Uterus (tissue), 4 donors: ENCODE measurements around the gene BCL11B. TPM values are rescaled to one million over a fixed set of nuclear protein-coding genes. Genes with fewer than 3 reads are reported as not detected.

Experiments used
- DNase-seq, 2 donors: peaks; one replicate each; pipeline ENCODE4 v3.0.0-alpha.2; 2019 to 2020
- H3K27ac ChIP-seq, 2 donors: fragments of 200-600 bp; sonication (generic); 1 replicate in 1 of 2; 2 replicates in 1 of 2; pipeline ENCODE4 v1.5.1; 2016 to 2018
- H3K27me3 ChIP-seq, 2 donors: fragments of 200-600 bp; sonication (generic); one replicate each; pipeline ENCODE4 v1.5.1; 2018 to 2019; ENCODE audit warnings: control low read depth in 1 of 2
- H3K36me3 ChIP-seq, 2 donors: fragments of 200-600 bp; sonication (generic); one replicate each; pipeline ENCODE4 v1.5.1; 2019; ENCODE audit warnings: control low read depth in 1 of 2
- H3K4me1 ChIP-seq, 2 donors: fragments of 200-600 bp; sonication (generic); one replicate each; pipeline ENCODE4 v1.5.1; 2018 to 2019; ENCODE audit warnings: control low read depth in 1 of 2
- H3K4me3 ChIP-seq, 2 donors: fragments of 200-600 bp; sonication (generic); 1 replicate in 1 of 2; 2 replicates in 1 of 2; pipeline ENCODE4 v1.5.1; 2018 to 2019; ENCODE audit warnings: mild to moderate bottlenecking in 1 of 2
- H3K9me3 ChIP-seq, 2 donors: fragments of 200-600 bp; sonication (generic); one replicate each; pipeline ENCODE4 v1.5.1; 2019; ENCODE audit warnings: control low read depth in 1 of 2
- POLR2A ChIP-seq, 2 donors: fragments of 450-650 bp; IDR thresholded peaks; one replicate each; pipeline ENCODE4 v1.6.1; 2016; ENCODE audit warnings: antibody characterized with exemption in 2 of 2, mild to moderate bottlenecking in 1 of 2, moderate library complexity in 1 of 2
- intact Hi-C: fragments of 100-400 bp; cut with DNase I; formaldehyde crosslinking; loops from one replicate; pipeline ENCODE4 v1.15.1; 2023; ENCODE audit warnings: low total_unique reads
- total RNA-seq, 4 donors: library from RNA; depleted of rRNA in 3 of 4; stranded (reverse); fragments of >200 nt in 3 of 4; gene quantifications; one replicate each; pipeline versions ENCODE4 v1.1.0 to v1.2.4, GENCODE V29; 2014 to 2023
- TF ChIP-seq, protein P1 (sequence below), 4 experiments: fragments of 200-600 bp in 2 of 4; fragments of 450-650 bp in 2 of 4; sonication (generic) in 2 of 4; IDR thresholded peaks; one replicate each; pipeline ENCODE4 v1.5.1; 2016 to 2019; ENCODE audit warnings: antibody characterized with exemption in 4 of 4, mild to moderate bottlenecking in 2 of 4, moderate library complexity in 1 of 4
- donor health status: DM: yes; HTN: yes; CAD: no.

Gene BCL11B
- total RNA-seq, 4 donors from 2014 or later = 0.29 to 0.55 (median 0.46) TPM; not detected in 1

DNA sequence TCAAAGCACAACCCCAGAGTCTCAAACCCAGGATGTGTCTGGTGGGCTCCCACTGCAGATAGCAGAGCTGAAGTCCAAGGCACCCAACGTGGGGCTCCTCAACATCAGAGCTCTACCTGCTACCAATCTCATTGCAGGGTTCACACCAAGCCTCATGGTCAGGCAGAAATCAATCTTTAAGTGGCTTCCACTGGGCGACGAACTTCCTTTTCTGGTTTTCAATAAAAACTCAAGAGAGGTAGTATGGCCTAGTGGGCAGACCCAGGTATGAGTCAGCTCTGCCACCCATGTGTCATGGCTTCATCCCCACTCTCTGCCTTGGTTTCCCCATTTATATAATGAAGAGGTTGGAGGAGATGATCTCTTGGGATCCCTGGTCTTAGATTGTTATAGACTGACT lies 47.0 kb downstream of the BCL11B start:
- Histone ChIP-seq H3K4me1 (no peaks in the 10 kb centered on the region), H3K27me3 (no peaks in the 10 kb centered on the region), H3K36me3 (no peaks in the 10 kb centered on the region), H3K9me3 (no peaks in the 10 kb centered on the region), H3K4me3 (no peak overlapping the region), H3K27ac (no peak overlapping the region)
- intact Hi-C loops = no loop called here
- TF ChIP-seq, protein P1, sequence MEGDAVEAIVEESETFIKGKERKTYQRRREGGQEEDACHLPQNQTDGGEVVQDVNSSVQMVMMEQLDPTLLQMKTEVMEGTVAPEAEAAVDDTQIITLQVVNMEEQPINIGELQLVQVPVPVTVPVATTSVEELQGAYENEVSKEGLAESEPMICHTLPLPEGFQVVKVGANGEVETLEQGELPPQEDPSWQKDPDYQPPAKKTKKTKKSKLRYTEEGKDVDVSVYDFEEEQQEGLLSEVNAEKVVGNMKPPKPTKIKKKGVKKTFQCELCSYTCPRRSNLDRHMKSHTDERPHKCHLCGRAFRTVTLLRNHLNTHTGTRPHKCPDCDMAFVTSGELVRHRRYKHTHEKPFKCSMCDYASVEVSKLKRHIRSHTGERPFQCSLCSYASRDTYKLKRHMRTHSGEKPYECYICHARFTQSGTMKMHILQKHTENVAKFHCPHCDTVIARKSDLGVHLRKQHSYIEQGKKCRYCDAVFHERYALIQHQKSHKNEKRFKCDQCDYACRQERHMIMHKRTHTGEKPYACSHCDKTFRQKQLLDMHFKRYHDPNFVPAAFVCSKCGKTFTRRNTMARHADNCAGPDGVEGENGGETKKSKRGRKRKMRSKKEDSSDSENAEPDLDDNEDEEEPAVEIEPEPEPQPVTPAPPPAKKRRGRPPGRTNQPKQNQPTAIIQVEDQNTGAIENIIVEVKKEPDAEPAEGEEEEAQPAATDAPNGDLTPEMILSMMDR (IDR thresholded peaks at IDR 0.05) = no peak
- no peak for TF ChIP-seq POLR2A (IDR thresholded peaks at IDR 0.05)
- DNase-seq = no peak

DNA sequence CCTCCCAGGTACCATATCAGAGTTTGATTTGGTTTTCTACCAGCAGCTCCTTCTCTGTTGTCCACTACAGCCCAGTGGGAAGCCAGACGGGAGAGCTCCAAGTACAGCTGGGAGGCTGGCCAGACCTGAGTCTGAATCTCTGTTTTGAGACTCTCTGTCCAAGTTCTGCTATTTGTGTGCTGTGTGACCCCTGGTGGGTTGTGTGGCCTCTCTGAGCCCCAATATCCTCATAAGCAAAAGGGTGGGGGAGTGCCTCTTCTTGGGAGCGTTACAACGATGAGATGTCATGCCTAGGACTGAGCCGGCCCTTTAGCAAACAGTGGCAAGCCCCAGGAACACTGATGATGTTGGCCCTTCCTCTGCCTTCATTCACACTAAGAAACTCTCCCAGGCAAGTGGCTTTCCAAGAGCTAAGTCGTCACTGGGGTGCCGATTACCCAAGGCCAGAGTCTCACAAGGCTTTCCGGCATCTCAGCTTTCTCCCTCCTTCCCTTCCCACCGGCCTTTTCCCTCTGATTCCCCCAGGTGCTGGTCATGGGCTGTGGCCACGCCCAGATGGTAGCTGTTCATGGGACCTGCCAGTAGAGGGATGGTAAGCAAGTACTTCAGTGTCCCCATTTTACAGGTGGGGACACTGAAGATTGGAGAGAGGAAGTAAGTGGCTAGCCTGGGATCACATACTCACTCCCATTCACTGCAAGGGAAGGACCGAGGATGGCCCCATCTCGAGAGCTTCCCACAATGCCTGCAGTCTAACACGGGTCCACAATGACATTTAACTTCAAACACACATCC lies 47.7 kb downstream of the BCL11B start:
- no peaks in the 10 kb centered on the region for H3K9me3 ChIP-seq
- no peaks in the 10 kb centered on the region for H3K4me1 ChIP-seq
- H3K36me3 ChIP-seq = no peaks in the 10 kb centered on the region
- TF ChIP-seq POLR2A (IDR thresholded peaks at IDR 0.05) = no peak
- TF ChIP-seq, protein P1 (IDR thresholded peaks at IDR 0.05) = no peak
- H3K4me3 ChIP-seq = no peak overlapping the region
- no peak for DNase-seq
- no peak overlapping the region for H3K27ac ChIP-seq
- no peaks in the 10 kb centered on the region for H3K27me3 ChIP-seq
- intact Hi-C loops = no loop called here

DNA sequence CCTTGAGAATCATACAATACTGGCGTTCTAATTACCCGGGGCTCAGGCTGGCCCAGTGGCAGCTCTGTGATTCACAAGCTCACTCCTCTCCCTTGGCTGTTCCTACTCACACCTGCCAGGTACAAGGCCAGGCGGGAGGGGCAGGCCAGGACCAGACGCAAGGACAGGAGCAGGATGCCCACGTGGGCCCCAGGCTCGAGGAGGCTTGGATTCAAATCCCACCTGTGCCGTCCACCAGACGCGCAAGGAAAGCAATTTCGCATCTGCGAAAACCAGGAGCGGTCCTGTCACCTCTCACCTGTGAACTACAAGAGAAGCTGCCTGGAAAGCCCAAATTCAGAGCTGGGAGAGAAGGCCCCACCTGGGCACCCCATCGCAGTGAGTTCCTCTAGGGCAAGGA lies 50.6 kb downstream of the BCL11B start:
- Histone ChIP-seq H3K27me3 (no peaks in the 10 kb centered on the region), H3K4me3 (no peak overlapping the region), H3K36me3 (no peaks in the 10 kb centered on the region), H3K9me3 (no peaks in the 10 kb centered on the region), H3K27ac (no peak overlapping the region), H3K4me1 (no peaks in the 10 kb centered on the region)
- intact Hi-C loops = no loop called here
- TF ChIP-seq, protein P1 (IDR thresholded peaks at IDR 0.05) = no peak
- TF ChIP-seq POLR2A (IDR thresholded peaks at IDR 0.05) = no peak
- DNase-seq = no peak

DNA sequence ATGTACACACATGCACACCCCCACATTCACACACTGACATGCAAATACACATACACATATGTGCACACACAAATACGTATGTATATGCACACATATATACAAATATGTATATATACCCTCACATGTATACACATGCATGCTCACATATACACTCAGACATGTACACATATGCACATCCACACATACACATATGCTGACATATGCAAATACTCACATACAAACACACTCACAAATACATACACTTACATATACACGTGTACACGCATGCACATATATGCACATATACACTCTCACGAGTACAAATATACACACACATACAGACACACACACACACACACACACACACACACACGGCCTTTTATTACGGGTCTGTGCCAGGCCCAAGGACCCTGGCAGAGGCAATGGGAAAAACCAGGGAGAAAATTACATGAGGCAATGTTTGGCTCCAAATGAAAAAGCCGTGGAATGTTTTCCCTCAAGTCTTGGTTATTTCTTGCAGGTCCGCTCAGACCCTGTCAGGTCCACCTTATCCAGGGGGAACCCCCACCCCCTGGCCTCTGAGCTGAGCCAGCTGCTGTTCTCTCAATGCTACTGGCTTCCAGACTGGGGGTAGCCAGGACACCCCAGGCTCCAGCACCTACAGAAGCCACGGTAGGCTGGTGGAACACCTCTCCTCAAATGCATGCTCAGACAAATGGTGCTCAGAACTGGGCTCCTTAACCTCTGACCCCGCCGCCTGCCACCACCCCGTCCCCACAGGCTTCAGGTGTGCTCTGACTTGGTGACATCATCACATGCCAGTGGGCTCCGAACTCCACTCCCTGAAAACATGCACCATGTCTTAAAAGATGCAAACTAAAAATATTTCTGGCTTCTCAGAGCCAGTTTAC lies 54.7 kb downstream of the BCL11B start:
- intact Hi-C loops = no loop called here
- H3K27me3 ChIP-seq = no peaks in the 10 kb centered on the region

More for the DNA sequence above, 54.7 kb downstream of the BCL11B start:
- no peak overlapping the region for H3K27ac ChIP-seq
- H3K4me3 ChIP-seq = no peak overlapping the region
- H3K9me3 ChIP-seq = no peaks in the 10 kb centered on the region
- no peaks in the 10 kb centered on the region for H3K4me1 ChIP-seq
- DNase-seq = no peak
- H3K36me3 ChIP-seq = no peaks in the 10 kb centered on the region
- TF ChIP-seq, protein P1 (IDR thresholded peaks at IDR 0.05) = no peak
